ENCODE data around the gene INHBC. TPM values are rescaled to one million over a fixed set of nuclear protein-coding genes. Genes with fewer than 3 reads are reported as not detected.

INHBC gene
- total RNA-seq, 1 experiment from 2014 or later: 0.20 TPM

GRCh38 chr12:57477710-57478681, 43.4 kb downstream of the INHBC start (continued):
- no peak for TF ChIP-seq CTCF (IDR thresholded peaks at IDR 0.05 in 2 of 3, conservative IDR thresholded peaks at IDR 0.05 in 1 of 3; ENCODE audit: borderline replicate concordance in 1 of 3, insufficient read depth in 1 of 3, low read depth in 2 of 3, low read length in 2 of 3)

GRCh38 chr12:57479043-57479375, 44.4 kb downstream of the INHBC start:
- H3K27ac ChIP-seq (ENCODE audit: low read depth, low read length): no peak overlapping the region
- H3K4me2 ChIP-seq (ENCODE audit: low read length): no peak overlapping the region
- no peak overlapping the region for H2AFZ ChIP-seq (ENCODE audit: low read depth, low read length, poor library complexity, severe bottlenecking)
- intact Hi-C loops (cut with micrococcal nuclease): no loop called here
- H3K4me3 ChIP-seq (replicated peaks in 1 of 2; ENCODE audit: low read depth in 1 of 2, low read length in 2 of 2): no peak overlapping the region
- no peak overlapping the region for H3K9ac ChIP-seq (ENCODE audit: low read length)
- RAD21 ChIA-PET (ENCODE audit: low non-redundant PET in 1 of 2, low total read pairs in 2 of 2, uncharacterized antibody in 2 of 2, unreplicated experiment in 2 of 2): no interaction called here
- no peaks in the 10 kb centered on the region for H3K36me3 ChIP-seq (ENCODE audit: control insufficient read depth in 1 of 2, insufficient read depth in 2 of 2, low read length in 2 of 2)
- H3K4me1 ChIP-seq (ENCODE audit: control insufficient read depth in 1 of 2, insufficient read depth in 2 of 2, low read length in 2 of 2): peaks cover 0 to 16% of the 10 kb centered on the region in 2 experiments; a peak in 2 of 4 replicates
- H3K79me2 ChIP-seq (ENCODE audit: insufficient read depth, low read length): no peaks in the 10 kb centered on the region
- H3K9me2 ChIP-seq (ENCODE audit: insufficient read depth): no peaks in the 10 kb centered on the region
- H3K9me3 ChIP-seq (ENCODE audit: control insufficient read depth in 1 of 2, insufficient read depth in 1 of 2, low read depth in 1 of 2, low read length in 2 of 2): no peaks in the 10 kb centered on the region
- CTCF ChIA-PET: no interaction called here
- POLR2A ChIA-PET: no interaction called here
- TF ChIP-seq EZH2 (IDR thresholded peaks at IDR 0.05) (no peak), FOSL1 (IDR thresholded peaks at IDR 0.05; ENCODE audit: low read depth) (no peak), ZFX (IDR thresholded peaks at IDR 0.05) (no peak), ATF3 (IDR thresholded peaks at IDR 0.05) (no peak), YY1 (IDR thresholded peaks at IDR 0.05; ENCODE audit: extremely low read depth, insufficient replicate concordance, low read depth, low read length) (no peak), POLR2A (IDR thresholded peaks at IDR 0.05; ENCODE audit: borderline replicate concordance, extremely low read depth, insufficient read depth, insufficient read length) (no peak), SIN3A (IDR thresholded peaks at IDR 0.05; ENCODE audit: low read depth) (no peak), SRF (IDR thresholded peaks at IDR 0.05; ENCODE audit: low read depth) (no peak), SP1 (IDR thresholded peaks at IDR 0.05; ENCODE audit: low read depth) (no peak), POLR2AphosphoS5 (IDR thresholded peaks at IDR 0.05; ENCODE audit: low read depth, low read length) (no peak), EGR1 (IDR thresholded peaks at IDR 0.05; ENCODE audit: low read depth) (no peak), ELF1 (IDR thresholded peaks at IDR 0.05; ENCODE audit: borderline replicate concordance, low read depth) (no peak), JUND (IDR thresholded peaks at IDR 0.05) (no peak), CEBPB (IDR thresholded peaks at IDR 0.05; ENCODE audit: low read depth) (no peak), CBX3 (IDR thresholded peaks at IDR 0.05; ENCODE audit: low read depth) (no peak), TCF7L2 (IDR thresholded peaks at IDR 0.05; ENCODE audit: borderline replicate concordance, extremely low read depth, insufficient read depth, insufficient read length) (no peak), REST (IDR thresholded peaks at IDR 0.05; ENCODE audit: low read depth) (no peak)
- DNase-seq (ENCODE audit: low read depth, low spot score): no peak
- no TSS peak for BruUV-seq (replicated peaks)
- H3K27me3 ChIP-seq (ENCODE audit: insufficient read depth, low read length): peaks cover 13% of the 10 kb centered on the region
- H4K20me1 ChIP-seq (ENCODE audit: insufficient read depth): no peaks in the 10 kb centered on the region
- no peak for ATAC-seq
